A172 (cell line): ENCODE data around the gene SLC43A3. TPM values are rescaled to one million over a fixed set of nuclear protein-coding genes. Genes with fewer than 3 reads are reported as not detected.
A peak's percentile ranks its signal among the peaks of the same experiment; 100 is the strongest.
"Not testable (repeated sequence)": the region's sequence is repeated elsewhere in the genome, so short reads cannot be mapped to it uniquely, and the experiment has no call there.

Experiments
- DNase-seq: peaks from one replicate; pipeline ENCODE4 v3.0.0-alpha.2; 2015; ENCODE audit warnings: low spot score
- total RNA-seq: library from RNA; depleted of rRNA; stranded (reverse); fragments of >200 nt; shearing (Covaris generic); gene quantifications from 2 replicates; pipeline ENCODE4 v1.2.3, GENCODE V29; 2014

Gene SLC43A3
- total RNA-seq, 1 experiment from 2014 or later = 18.4 TPM

GRCh38 chr11:57380975-57381374 is 45.9 kb downstream of the SLC43A3 start, which contains the start of gene PRG3:
TSS of gene PRG3 (minus strand) at chr11:57381150. CDS start at chr11:57380708, 442 bp downstream.
- DNase-seq = no peak

DNA sequence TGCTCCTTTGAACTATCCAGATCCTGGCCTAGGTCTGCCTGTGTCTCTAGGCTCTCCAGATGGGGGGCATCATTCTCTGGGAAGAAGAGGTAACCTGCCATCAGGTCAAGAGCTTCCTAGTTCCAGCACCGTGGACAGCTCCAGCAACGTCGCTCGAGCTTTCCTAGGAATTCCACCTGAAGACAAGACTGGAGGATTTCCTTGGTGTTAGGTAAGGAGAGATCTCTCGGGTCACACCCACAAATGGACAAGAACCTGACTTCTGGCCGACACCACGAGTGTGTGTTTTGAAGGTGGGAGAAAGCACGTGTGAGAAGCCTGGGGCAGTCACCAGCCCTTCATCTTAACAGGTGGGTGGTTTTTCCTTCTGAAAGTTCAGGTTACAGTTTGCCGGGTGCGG is 47.2 kb downstream of the SLC43A3 start:
- peak; percentile 19 for DNase-seq

- DNase-seq = no peak
Observed at GRCh38 chr11:57378186-57378585, 48.7 kb downstream of the SLC43A3 start.

DNA sequence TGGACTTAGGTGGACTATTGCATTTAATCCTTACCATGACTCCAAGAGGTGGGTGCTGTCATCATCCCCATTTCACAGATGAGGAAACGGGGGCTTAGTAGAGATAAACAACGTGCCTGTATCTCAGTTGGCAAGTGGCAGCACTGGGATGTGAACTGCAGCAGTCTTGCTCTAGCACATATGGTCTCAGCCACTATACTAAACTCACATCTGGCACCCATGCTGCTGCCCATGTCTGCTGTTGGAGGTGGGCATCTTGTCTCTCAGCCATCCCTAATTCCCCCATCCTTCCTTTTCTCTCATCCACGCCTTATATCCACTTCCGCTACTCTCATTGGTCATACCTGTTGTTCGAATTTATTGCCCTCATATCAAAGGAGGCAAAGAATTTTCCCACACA is 49.8 kb downstream of the SLC43A3 start:
- DNase-seq = no peak

GRCh38 chr11:57376095-57377090 is 50.5 kb downstream of the SLC43A3 start:
- DNase-seq = no peak

GRCh38 chr11:57375490-57375889 is 51.4 kb downstream of the SLC43A3 start:
- DNase-seq = no peak

- no peak for DNase-seq
Observed at GRCh38 chr11:57374966-57375365, 52.0 kb downstream of the SLC43A3 start.

DNA sequence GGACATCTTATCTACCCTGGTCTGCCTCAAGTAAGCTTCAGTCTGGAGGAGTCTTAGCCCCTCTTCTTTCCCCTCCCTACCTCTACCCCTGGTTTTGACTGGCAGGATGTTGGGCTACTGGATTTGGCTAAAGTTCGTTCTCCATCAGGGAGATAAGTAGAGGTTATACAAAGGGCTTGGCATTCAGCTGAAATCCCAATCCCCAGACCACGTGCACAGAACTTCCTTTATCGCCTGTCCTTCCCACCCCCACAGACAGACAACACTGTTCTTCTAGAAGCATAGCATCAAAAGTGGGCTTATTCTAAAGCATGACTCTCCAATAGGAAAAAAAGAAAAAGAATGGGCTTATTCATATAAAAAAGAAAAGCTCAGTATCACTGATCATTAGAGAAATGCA is 53.8 kb downstream of the SLC43A3 start:
- no peak for DNase-seq

- DNase-seq = no peak
Observed at GRCh38 chr11:57370941-57371340, 56.0 kb downstream of the SLC43A3 start.

DNA sequence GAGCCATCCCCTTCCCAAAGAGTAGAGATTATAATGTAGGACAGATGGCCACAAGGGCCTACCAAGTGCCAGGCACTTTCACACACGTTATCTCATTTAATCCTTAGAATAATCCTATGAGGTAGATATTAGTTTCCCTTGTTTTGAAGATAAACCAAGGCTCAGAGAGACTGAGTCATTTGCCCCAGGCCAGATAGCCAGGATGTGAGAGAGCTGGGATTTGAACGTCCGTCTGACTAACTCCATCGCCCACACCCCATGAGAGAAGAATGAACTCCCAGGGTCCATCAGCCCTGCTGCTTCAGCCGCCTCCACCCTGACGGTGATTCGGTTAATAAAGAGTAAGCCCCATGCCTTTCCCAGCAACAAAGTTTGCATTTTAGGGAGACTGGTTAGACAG is 56.7 kb downstream of the SLC43A3 start:
- no peak for DNase-seq

- no peak for DNase-seq
Observed at GRCh38 chr11:57368845-57369232, 58.1 kb downstream of the SLC43A3 start.

DNA sequence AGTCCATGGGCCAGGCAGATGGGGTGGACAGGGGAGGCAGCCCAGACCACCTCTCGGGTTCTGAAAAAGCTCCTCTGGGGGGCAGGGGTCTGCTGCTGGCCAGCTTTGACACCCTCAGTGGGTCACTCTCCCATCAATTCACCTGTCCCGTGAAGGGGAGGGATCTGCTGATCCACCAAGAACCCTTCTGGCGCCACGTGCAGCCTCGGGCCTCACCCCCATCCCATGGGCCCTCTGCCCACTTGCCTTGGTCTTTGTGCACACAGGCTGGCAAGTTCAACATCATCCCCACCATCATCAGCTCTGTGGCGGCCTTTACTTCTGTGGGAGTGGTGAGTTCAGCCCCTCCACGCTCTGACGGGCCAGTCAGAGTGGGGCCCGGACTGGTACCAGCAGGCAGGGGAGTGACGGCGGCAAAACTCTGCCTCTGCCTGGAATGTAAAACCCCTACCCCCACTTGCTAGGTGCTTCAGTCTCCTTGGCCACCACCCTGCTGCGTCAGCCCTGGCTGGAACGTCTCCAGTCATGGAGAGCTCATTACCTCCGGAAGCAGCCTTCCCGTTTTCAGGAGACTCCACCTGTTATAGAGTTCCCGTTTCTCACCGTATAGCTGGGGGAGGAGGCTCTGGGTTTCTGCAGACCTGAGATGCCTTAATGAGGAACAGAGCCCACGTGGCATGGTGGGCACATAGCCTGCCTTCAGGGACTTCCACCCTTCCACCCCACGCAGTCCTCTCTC is 58.6 kb downstream of the SLC43A3 start:
- no peak for DNase-seq

GRCh38 chr11:57364851-57365660 is 61.9 kb downstream of the SLC43A3 start:
- DNase-seq = no peak

DNA sequence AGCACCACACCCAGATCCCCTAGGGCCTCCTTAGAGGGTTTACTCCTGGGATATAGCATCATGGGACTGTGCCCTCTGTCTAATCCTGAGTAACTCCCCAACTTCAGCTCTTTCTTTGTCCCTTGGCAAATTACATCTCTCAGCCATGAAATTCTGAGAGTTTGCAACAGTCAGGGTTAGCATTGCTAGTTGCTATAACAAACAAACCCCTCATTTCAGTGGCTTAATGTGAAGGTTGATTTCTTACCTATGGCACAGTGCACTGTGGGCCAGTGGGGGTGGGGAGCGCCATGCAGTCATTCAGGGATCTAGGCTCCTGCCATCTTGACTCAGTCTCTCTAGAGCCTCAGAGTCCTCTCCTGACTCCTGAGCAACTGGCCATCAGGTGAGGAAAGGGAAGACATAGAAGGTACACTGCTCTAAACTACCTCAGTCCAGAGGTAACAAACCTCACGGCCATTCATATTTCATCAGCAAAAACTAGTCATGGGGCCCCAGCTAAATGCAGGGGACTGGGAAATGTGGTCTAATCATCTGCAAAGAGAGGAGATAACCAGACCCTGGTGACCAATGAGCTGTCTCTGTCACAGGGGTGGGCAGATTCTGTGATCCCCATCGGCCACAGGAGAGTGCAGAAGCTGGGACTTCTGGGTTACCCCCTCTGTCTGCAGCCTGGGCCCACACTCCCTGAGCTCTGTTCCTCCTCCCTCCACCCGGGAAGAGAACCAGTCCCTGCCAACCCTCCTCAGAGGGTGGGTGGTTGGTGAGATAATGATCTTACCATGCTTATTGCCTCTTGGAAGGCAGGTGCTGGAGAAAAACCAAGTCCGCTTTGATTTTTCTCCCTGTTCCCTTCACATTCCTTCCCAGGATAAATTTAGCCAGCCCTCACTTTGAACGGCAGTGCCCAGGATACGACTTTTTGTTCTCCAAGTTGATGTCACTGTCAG is 63.5 kb downstream of the SLC43A3 start:
- DNase-seq = no peak

- DNase-seq = no peak
Observed at GRCh38 chr11:57361926-57362325, 65.0 kb downstream of the SLC43A3 start.

- not testable (repeated sequence) for DNase-seq
Observed at GRCh38 chr11:57361420-57361819, 65.5 kb downstream of the SLC43A3 start.

GRCh38 chr11:57360991-57361390 is 65.9 kb downstream of the SLC43A3 start:
- DNase-seq = no peak

DNA sequence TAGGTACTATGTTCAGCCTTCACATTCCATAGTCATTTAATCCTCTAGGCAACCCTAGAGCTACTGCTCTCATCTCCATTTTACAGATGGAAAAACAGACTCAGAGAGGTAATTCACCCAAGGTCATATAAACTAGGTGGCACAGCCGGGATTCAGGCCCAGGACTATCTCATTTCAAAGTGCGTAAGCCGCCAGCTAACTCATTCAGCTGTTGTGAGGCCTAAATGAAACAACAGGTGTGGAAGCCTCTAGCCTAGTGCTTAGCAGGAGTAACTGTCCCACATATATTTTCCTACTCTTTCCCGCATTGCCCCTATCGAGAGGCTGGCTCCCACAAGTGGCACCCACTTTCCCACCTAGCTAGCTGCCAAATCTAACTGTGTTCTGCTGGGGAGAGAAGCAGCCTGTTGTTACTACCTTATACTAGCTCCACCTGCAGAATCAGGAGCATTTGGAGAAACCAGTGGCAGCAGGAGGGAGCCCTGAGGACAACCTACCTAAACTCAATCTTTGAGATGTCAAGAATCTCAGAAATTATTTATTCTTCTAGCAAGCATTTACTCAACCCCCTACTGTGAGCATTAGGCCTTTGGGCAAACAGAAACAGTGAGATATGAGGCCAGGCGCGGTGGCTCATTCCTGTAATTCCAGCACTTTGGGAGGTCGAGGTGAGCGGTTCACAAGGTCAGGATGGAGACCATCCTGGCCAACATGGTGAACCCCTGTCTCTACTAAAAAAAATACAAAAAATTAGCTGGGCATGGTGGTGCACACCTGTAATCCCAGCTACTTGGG is 66.8 kb downstream of the SLC43A3 start:
- DNase-seq = no peak

DNA sequence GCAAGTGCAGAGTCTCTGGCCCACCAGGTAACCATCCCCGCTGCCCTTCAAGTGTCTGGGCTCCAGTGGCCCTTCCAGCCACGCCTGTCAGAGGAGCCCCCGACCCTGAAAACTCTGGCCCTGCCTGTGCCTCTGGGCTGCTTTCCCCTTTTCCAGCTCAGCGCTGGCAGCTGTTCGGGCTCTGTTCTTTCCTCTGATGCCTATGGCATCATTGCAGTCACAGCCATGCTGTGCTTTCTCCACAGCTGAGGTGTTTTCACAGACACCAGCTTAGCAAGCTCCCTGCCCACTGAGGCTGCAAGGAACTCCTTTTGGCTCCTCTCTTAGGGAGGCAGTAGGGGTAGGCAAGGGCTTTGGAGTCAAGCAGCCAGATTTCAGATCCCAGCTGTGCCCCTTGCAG is 67.5 kb downstream of the SLC43A3 start:
- DNase-seq = no peak

DNA sequence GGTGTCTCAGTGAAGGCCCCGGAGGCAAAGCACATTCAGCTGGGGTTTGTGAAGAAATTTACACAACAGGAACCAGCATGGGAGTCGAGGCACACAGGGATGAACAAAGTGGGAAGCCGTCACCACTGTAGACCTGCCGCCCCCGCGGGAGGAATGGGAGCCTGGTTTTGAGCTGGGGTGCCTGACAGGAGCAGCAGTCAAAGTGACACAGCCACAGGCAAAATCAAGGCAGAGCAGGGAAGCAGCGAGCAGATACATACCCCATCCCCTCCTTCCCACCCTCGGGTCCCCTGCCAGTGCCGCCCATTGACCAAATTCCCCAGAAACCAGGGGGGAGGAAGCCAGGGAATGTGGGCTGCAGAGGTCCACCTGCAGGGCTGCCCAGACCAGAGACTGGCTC is 67.9 kb downstream of the SLC43A3 start:
- no peak for DNase-seq
